ENCODE results near the gene FKBP1A. TPM values are rescaled to one million over a fixed set of nuclear protein-coding genes. Genes with fewer than 3 reads are reported as not detected.

FKBP1A gene
- total RNA-seq, 4 donors from 2014 or later, result 78.6 to 116 (median 86.8) TPM

- H3K4me1 ChIP-seq, result no peaks in the 10 kb centered on the region
- no peak for ATAC-seq
- peaks cover 0 to 5% of the 10 kb centered on the region in 2 donors for H3K36me3 ChIP-seq
- TF ChIP-seq CTCF (IDR thresholded peaks at IDR 0.05), result no peak
- TF ChIP-seq POLR2AphosphoS5 (IDR thresholded peaks at IDR 0.05), result no peak
- no peak for TF ChIP-seq EP300 (IDR thresholded peaks at IDR 0.05)
- TF ChIP-seq POLR2A (IDR thresholded peaks at IDR 0.05), result no peak
- H3K4me3 ChIP-seq, result no peak overlapping the region
- 21 to 22% methylated on average over 1 of the region's 1 CpG for WGBS, 2 donors (ENCODE audit: low coverage in 1 of 2)
- H3K9me3 ChIP-seq, result no peaks in the 10 kb centered on the region
- no peak overlapping the region for H3K27ac ChIP-seq
- no peaks in the 10 kb centered on the region for H3K27me3 ChIP-seq
Measured at GRCh38 chr20:1431158-1431557, 38.3 kb upstream of the FKBP1A start.

GRCh38 chr20:1430004-1430451, 37.2 kb upstream of the FKBP1A start:
- Histone ChIP-seq H3K27ac (no peak overlapping the region), H3K4me3 (no peak overlapping the region), H3K27me3 (peaks cover 4% of the 10 kb centered on the region), H3K4me1 (no peaks in the 10 kb centered on the region), H3K9me3 (no peaks in the 10 kb centered on the region), H3K36me3 (peaks cover 0 to 2% of the 10 kb centered on the region in 2 donors)
- no peak for TF ChIP-seq POLR2A (IDR thresholded peaks at IDR 0.05)
- no peak for TF ChIP-seq EP300 (IDR thresholded peaks at IDR 0.05)
- no peak for TF ChIP-seq CTCF (IDR thresholded peaks at IDR 0.05)
- no peak for ATAC-seq
- WGBS, 2 donors (ENCODE audit: low coverage in 1 of 2), result 63 to 90% methylated on average over 1 of the region's 1 CpG

GRCh38 chr20:1429143-1429728, 36.4 kb upstream of the FKBP1A start:
- WGBS, 2 donors (ENCODE audit: low coverage in 1 of 2), result 79 to 90% methylated on average over 4 of the region's 4 CpGs
- Histone ChIP-seq H3K9me3 (no peaks in the 10 kb centered on the region), H3K4me3 (no peak overlapping the region), H3K4me1 (no peaks in the 10 kb centered on the region), H3K27me3 (peaks cover 10% of the 10 kb centered on the region), H3K27ac (no peak overlapping the region), H3K36me3 (no peaks in the 10 kb centered on the region)
- TF ChIP-seq POLR2AphosphoS5 (IDR thresholded peaks at IDR 0.05) (no peak), POLR2A (IDR thresholded peaks at IDR 0.05) (no peak), EP300 (IDR thresholded peaks at IDR 0.05) (no peak), CTCF (IDR thresholded peaks at IDR 0.05) (no peak)
- ATAC-seq, result no peak

- H3K36me3 ChIP-seq, result no peaks in the 10 kb centered on the region
- no peaks in the 10 kb centered on the region for H3K9me3 ChIP-seq
- H3K4me3 ChIP-seq, result no peak overlapping the region
- peaks cover 27% of the 10 kb centered on the region for H3K27me3 ChIP-seq
- TF ChIP-seq POLR2A (IDR thresholded peaks at IDR 0.05), result no peak
- TF ChIP-seq CTCF (IDR thresholded peaks at IDR 0.05), result no peak
- TF ChIP-seq EP300 (IDR thresholded peaks at IDR 0.05), result no peak
- TF ChIP-seq POLR2AphosphoS5 (IDR thresholded peaks at IDR 0.05), result no peak
- H3K4me1 ChIP-seq, result no peaks in the 10 kb centered on the region
- WGBS, 2 donors (ENCODE audit: low coverage in 1 of 2), result 50% methylated on average over 1 of the region's 3 CpGs; no CpG with 5 or more reads in 1 of the 2 donors
- no peak overlapping the region for H3K27ac ChIP-seq
- no peak for ATAC-seq
Measured at GRCh38 chr20:1427457-1428054, 34.7 kb upstream of the FKBP1A start.

Data from gastroesophageal sphincter (tissue), 4 donors.